Measurements from ENCODE around the gene STOM. TPM values are rescaled to one million over a fixed set of nuclear protein-coding genes. Genes with fewer than 3 reads are reported as not detected.

Gene STOM
- total RNA-seq, 4 donors from 2014 or later: 418 to 728 (median 480) TPM

DNA sequence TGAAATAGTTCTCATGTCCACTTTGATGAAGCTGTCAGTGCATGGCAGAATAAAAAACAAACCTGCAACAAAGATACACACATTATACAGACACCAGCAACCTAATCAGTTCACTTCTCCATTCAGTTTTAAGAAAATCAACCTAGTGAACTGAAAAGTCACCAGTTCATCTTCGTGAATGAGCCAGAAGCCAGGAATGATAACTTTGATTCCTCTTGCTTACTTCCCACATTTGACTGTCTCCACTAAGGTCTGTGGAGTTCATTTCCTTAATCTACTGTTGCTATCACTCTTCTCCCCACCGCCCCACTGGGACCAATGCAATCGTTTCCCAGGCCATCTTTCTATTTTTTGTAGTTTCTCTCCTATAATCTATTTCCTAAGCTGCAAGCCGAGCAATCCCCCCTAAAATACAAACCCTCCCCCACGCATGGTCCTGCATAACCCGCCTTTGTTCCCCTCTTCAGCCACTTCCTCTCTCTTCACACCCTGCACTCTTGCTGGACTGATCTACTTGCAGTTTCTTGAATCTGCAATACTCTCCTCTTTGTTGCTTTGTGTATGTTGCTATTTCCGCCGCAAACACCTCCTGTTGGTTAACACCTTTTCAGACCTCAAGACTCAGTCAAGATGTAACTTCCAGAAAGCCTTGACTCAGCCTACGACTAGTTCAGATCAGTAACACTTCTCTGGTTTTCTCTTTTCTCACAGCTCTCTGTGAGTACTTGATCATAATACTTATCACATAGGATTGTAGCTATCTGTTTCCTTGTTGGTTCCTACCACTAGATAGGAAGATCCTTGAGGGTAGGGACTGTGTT is 16.6 kb downstream of the STOM start:
- TF ChIP-seq, protein P1, sequence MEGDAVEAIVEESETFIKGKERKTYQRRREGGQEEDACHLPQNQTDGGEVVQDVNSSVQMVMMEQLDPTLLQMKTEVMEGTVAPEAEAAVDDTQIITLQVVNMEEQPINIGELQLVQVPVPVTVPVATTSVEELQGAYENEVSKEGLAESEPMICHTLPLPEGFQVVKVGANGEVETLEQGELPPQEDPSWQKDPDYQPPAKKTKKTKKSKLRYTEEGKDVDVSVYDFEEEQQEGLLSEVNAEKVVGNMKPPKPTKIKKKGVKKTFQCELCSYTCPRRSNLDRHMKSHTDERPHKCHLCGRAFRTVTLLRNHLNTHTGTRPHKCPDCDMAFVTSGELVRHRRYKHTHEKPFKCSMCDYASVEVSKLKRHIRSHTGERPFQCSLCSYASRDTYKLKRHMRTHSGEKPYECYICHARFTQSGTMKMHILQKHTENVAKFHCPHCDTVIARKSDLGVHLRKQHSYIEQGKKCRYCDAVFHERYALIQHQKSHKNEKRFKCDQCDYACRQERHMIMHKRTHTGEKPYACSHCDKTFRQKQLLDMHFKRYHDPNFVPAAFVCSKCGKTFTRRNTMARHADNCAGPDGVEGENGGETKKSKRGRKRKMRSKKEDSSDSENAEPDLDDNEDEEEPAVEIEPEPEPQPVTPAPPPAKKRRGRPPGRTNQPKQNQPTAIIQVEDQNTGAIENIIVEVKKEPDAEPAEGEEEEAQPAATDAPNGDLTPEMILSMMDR (IDR thresholded peaks at IDR 0.05; ENCODE audit: low read depth): no peak

DNA sequence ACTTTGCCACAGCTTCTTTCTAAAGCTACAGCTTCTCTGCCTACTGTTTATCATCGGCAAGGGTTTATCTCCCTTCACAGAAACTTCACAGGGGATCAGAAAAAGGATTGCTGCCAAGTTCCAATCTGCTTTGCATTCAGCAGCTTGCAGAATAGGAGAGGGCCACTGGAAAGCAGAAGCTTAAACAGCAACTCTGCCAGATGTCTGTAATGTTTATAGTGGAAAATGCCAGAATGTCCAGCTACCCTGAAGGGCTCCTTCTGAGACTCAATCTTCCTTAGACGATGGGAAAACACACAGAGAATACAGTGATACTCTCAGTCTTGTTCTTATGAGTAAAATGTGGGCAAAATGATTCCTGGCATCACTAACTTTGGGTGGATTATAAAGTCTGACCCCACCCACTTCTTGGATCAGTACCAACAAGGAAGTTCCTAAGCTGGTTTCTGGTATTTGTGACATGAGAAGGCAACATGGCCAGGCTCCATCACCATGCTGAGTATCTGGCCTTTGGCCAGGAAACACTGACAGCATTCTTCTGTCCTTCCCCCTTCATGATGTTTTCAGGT is 19.0 kb downstream of the STOM start:
- TF ChIP-seq, protein P1 (IDR thresholded peaks at IDR 0.05; ENCODE audit: low read depth): no peak

DNA sequence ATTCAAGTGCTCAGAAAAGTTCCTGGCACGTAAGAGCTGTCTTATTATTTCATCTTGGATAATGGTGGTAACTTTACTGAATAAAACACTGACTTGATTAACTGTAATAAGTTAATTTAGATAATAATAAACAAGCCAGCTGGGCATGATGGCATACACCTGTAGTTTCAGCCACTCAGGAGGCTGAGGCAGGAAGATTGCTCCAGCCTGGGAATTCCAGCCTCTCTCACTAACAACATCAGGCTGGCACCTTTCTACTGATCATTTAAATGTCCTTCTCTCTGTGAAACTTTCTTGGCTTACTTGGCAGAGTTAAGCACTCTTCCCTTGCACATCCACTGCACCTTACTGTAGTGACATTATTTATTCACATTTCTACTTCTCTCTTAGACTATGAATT is 20.0 kb downstream of the STOM start:
- TF ChIP-seq, protein P1 (IDR thresholded peaks at IDR 0.05; ENCODE audit: low read depth): no peak

DNA sequence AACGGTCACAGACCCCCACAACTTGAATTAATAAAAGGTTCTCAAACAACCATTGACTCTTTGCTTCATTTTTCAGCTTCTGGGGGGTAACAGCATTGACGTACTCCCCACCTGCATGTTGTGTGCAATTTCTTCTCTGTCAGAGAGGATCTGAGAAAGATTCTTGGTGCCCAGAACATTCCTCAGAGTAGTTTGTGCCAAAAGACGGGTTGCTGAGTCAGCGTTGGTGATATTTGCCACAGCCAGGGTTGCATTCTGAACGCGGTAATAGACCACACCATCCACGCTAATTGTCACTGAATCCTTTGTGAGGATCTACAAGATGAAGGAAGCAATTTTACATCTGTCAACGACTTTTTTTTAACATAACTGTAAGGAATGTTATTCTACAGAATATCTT is 21.0 kb downstream of the STOM start:
- TF ChIP-seq, protein P1 (IDR thresholded peaks at IDR 0.05; ENCODE audit: low read depth): no peak

DNA sequence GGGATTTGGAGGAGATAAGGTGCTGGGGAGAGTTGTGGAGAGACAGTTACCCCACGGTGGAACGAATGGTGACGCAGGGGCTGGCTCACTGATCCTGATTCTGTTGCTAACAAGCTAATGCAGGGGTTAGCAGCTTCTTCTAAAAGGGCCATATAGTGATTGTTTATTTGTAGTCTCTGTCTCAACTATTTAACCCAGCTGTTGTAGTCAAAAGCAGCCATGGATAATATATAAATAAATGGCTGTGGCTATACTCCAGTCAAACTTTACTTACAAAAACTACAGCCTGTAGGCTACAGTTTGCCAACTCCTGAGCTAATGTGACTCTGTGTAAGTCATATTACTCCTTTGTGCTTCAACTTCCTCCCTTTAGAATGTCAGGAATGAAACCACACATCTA is 21.8 kb downstream of the STOM start:
- TF ChIP-seq, protein P1 (IDR thresholded peaks at IDR 0.05; ENCODE audit: low read depth): no peak

DNA sequence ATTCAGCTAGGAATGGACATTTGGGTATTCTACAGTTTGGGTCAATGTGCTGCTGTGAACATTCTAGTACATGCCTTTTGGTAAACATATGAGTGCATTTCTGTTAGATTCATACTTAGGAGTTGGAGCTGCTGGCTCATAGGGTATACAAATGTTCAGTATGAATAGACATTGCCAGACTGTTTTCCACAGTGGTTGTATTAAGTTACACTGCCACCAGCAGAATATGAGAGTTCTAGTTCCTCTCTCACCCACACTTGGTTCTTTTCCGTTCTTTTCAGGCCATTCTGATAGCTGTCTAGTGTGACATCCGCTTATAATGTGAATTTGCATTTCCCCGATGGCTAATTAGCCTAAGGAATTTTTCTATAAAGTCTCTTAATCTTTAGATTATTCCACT is 25.0 kb downstream of the STOM start:
- TF ChIP-seq, protein P1 (IDR thresholded peaks at IDR 0.05; ENCODE audit: low read depth): no peak

DNA sequence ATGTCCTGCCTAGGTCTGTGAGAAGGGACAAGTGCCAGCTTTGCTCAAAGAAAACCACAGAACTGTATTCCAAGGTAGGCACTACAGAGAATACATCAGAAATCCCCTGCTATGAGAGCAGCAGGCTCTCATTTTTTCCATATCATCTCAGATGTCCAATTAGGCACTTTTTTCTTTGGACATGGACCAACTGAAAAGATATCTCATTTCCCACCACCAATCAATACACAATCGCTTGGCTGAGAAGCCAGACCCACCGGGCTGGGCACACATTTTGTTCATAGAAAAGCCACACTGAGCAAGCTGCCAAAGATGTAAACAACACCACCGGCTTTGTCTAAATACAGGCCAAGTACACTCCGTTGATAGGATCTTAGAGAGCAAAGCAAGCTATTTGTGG is 25.9 kb downstream of the STOM start:
- TF ChIP-seq, protein P1 (IDR thresholded peaks at IDR 0.05; ENCODE audit: low read depth): no peak

Measured in subcutaneous adipose tissue (tissue), 4 donors.